SH-SY5Y (cell line): ENCODE data around the gene TSPAN11.

ENCODE experiments used
- GATA2 ChIP-seq: IDR thresholded peaks from 2 replicates; pipeline ENCODE4 v1.6.1; 2011; ENCODE audit warnings: mild to moderate bottlenecking, low read depth, low read length
- GATA3 ChIP-seq: IDR thresholded peaks from 2 replicates; pipeline ENCODE4 v1.6.1; 2011; ENCODE audit warnings: low read depth, mild to moderate bottlenecking, low read length, moderate library complexity

Gene TSPAN11

GRCh38 chr12:30977124-30977523 lies 50.6 kb downstream of the TSPAN11 start:
- TF ChIP-seq GATA3 = no peak
- no peak for TF ChIP-seq GATA2

GRCh38 chr12:30977537-30978349 lies 51.2 kb downstream of the TSPAN11 start:
- no peak for TF ChIP-seq GATA3
- TF ChIP-seq GATA2 = no peak

- no peak for TF ChIP-seq GATA2
- no peak for TF ChIP-seq GATA3
These were observed 52.1 kb downstream of the TSPAN11 start for GRCh38 chr12:30978639-30979038.

DNA sequence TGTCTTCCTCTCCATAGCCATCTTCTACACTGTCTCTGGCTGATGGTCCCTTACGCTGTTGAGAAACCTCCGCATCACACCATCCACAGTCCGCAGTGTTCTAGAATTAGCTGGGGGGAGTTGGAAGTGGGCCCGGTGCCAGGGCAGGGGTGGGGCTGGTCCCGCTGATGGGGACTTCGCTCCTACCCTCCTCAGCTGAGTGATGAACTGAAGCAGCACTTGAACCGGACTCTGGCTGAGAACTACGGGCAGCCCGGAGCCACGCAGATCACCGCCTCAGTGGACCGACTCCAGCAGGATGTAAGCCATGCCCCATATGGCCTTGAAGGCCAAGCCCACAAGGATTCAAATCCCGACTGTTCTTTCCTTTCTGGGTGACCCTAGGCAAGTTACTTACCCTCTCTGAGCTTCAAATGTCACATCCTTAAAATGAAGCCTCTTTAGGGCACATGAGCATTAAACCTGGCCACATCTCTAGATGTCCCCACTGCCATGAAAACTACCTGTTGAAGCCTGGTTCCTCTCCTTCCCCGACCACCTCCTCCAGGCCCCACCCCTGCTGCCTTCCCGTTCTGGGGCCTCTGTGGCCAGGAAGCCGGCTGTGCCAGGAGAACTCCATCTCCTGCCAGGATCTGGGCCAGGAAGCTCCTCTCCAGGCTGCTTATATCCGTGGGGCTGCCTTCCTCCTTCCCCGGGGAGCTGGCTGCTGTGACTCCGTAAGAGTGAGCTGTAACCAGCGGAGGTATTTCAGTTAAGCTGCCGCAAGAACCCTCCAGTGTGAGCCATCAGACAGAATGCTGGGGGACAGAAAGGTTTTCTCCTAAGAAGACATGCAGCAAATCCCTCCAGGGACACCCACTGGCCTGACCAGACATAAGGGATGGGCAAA lies 53.1 kb downstream of the TSPAN11 start:
- no peak for TF ChIP-seq GATA2
- no peak for TF ChIP-seq GATA3

GRCh38 chr12:30980955-30981662 lies 54.6 kb downstream of the TSPAN11 start:
- no peak for TF ChIP-seq GATA3

- TF ChIP-seq GATA3 (no peak), GATA2 (no peak)
These were observed 55.9 kb downstream of the TSPAN11 start for GRCh38 chr12:30982413-30982812.

DNA sequence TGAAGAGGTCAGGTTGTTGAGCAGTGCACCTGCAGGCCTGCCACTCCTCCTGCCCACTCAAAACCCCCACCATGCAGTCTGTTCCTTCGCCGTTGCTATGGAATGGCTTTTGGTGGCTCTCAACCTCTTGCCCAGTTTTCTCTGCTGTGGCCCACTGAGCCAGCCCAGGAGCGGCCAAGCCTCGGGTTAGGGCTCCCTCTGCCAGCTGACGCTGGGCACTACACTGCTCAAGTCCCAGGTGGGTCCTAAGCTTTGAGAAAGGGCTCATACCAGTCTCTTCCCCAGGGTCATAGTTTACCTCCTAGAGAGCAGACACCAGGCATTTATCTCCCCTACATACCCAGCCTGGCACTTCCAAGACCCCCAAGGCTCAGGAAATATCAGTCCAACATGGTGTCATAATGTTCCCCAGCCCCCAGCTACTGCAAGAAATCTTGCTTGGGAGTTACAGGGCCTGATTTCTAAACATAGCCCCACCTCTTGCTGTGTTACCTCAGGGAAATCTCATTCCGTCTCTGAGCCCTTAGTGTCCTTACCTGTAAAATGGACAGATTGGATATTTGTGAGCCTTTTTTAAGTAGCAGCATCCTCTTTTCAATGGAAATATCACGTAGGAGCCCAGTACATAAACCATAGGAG lies 59.4 kb downstream of the TSPAN11 start:
- TF ChIP-seq GATA2 = no peak
- no peak for TF ChIP-seq GATA3

- TF ChIP-seq GATA2 = no peak
- TF ChIP-seq GATA3 = no peak
These were observed 61.5 kb downstream of the TSPAN11 start for GRCh38 chr12:30988086-30988485.

- TF ChIP-seq GATA2 = no peak
- no peak for TF ChIP-seq GATA3
These were observed 62.2 kb downstream of the TSPAN11 start for GRCh38 chr12:30988646-30989286.

DNA sequence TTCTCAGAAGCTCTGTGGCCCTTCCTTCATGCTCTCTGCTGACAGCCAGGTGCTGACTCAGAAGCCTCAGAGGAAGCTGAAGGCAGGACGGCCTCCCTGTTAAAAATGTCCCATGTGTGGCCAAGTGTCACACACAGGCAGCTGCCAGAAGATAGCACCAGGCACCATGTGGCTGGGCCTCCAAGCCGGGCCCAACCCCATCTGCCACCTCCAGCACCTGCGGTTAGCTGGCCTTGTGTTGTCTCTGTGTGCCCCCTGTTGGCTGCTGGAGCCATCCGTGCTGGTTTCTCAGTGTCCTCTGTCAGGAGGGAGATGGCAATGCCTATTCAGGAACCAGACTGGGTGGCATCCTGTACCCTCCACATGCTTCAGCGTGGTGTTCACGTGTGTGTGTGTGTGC lies 63.2 kb downstream of the TSPAN11 start:
- TF ChIP-seq GATA2 (no peak), GATA3 (no peak)

- TF ChIP-seq GATA2 (no peak), GATA3 (no peak)
These were observed 63.8 kb downstream of the TSPAN11 start for GRCh38 chr12:30990316-30990715.

DNA sequence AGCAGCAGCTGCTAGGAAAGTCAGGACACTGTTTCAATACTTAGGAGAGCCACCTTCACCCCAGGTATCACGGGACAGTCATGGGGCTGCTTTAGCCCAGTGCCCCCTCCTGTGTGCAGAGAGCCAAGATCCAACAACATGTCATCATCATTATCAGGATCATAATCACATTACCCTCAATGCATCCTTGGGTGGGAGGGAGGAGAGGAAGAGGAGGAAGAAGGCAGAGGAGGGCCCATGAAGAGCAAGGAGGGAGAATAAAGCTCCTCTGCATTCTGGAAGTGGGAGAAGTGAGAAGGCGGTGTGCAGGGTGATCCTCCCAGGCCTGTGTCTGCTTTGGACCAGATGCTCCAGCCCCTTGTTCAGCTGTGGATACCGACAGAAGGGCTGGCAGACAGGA lies 64.2 kb downstream of the TSPAN11 start:
- no peak for TF ChIP-seq GATA2
- TF ChIP-seq GATA3 = no peak

- no peak for TF ChIP-seq GATA2
These were observed 64.9 kb downstream of the TSPAN11 start for GRCh38 chr12:30991466-30991865.
